Measurements from ENCODE around the gene VN1R5. TPM values are rescaled to one million over a fixed set of nuclear protein-coding genes. Genes with fewer than 3 reads are reported as not detected.

VN1R5 gene
- total RNA-seq, 1 donor from 2014 or later = not detected

DNA sequence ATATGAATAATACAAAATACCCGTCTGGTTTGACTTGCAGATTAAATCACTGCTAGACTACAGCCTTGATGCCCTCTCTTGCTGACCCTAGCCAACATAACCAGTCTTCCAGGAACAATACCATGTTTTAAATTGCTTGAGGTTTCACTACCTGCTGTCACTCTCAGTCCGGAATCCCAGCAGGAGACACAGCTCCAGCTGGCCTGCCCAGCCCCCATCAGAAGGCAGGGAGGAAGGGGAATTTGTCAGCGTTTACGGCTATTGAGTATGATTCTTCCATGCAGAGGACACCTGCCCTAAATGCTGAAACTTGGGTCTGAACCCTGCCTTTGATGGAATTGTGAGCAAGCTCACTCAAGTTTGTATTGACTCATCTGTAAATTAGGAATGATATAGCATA is 42.8 kb downstream of the VN1R5 start:
- H3K36me3 ChIP-seq (ENCODE audit: control insufficient read depth in 3 of 3, insufficient read depth in 3 of 3, low read length in 3 of 3) = peaks cover 35 to 45% (median 37%) of the 10 kb centered on the region in 3 donors
- H3K27me3 ChIP-seq (ENCODE audit: control insufficient read depth in 3 of 3, insufficient read depth in 3 of 3, low read length in 3 of 3) = no peaks in the 10 kb centered on the region
- H3K4me1 ChIP-seq (ENCODE audit: control insufficient read depth in 3 of 3, insufficient read depth in 3 of 3, low read length in 3 of 3) = no peaks in the 10 kb centered on the region
- H3K27ac ChIP-seq (ENCODE audit: low read depth, low read length) = no peak overlapping the region
- no peaks in the 10 kb centered on the region for H3K9me3 ChIP-seq (ENCODE audit: control insufficient read depth in 3 of 3, low read length in 3 of 3)
- H3K9ac ChIP-seq (ENCODE audit: low read depth in 1 of 3, low read length in 3 of 3) = no peak overlapping the region
- H3K4me3 ChIP-seq (ENCODE audit: low read length in 3 of 3) = no peak overlapping the region

DNA sequence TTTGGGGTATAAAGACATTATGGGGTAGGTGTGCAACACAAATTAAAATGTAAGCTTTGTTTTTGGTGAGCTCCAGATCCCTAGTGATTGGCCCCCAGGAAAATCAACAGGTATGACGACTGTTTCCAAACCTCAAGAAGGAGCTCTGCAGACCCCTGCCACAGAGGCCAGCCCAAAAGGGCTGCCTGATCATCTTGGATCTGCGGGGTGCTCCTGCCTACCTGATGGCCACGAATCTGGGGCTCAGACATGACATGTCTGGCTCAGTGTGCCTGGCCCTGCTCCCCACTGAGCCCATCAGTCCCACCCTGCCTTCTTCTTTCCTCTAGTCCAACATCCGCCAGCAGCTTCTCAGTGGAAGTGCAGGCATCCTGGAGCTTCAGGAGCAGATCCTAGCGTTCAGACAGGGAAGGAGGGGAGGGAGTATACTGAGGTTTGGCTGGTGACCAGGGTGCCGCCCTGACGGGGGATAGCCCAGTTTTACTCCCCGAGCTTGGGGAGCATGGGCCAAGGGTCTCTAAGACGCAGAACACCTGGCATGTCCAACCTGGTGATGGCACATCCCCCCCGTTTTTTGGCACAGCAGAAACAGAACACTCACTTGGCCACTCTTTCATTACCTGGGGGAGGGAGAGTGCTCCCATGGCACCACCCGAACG is 44.0 kb downstream of the VN1R5 start:
- H3K9me3 ChIP-seq (ENCODE audit: control insufficient read depth in 3 of 3, low read length in 3 of 3) = no peaks in the 10 kb centered on the region
- no peak overlapping the region for H3K4me3 ChIP-seq (ENCODE audit: low read length in 3 of 3)
- no peaks in the 10 kb centered on the region for H3K27me3 ChIP-seq (ENCODE audit: control insufficient read depth in 3 of 3, insufficient read depth in 3 of 3, low read length in 3 of 3)
- H3K4me1 ChIP-seq (ENCODE audit: control insufficient read depth in 3 of 3, insufficient read depth in 3 of 3, low read length in 3 of 3) = no peaks in the 10 kb centered on the region
- no peak overlapping the region for H3K27ac ChIP-seq (ENCODE audit: low read depth, low read length)
- no peak overlapping the region for H3K9ac ChIP-seq (ENCODE audit: low read depth in 1 of 3, low read length in 3 of 3)
- H3K36me3 ChIP-seq (ENCODE audit: control insufficient read depth in 3 of 3, insufficient read depth in 3 of 3, low read length in 3 of 3) = peaks cover 39 to 52% (median 41%) of the 10 kb centered on the region in 3 donors

DNA sequence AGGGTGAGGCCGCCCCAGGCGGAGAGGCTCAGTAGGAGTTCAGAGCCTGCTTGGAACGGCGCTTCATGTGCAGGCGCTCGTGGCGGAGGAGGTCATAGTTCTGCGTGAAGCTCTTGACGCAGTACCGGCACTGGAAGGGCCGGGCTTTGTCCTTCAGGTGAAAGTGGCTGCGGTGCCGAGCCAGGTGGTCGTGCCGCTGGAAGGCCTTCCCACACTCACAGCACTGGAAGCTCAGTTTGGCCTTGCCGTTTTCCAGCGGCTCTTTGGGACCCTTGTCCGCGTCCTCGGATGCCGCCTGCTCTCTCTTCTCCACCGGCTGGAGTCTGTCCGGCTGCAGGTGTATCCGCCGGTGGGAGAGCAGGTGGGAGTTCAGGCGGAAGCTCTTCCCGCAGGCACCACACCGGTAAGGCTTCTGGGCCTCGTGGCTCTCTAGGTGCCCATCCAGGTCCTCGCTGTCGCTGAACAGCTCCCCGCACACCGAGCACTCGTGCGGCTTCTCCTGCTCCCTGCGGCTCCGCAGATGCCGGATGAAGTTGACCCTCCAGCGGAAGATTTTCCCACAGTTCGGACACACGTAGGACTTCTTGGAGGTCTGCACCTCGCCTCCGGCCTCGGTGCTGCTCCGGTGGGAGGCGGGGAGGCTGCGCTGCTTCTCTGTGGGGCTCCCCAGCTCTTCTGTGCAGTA is 44.8 kb downstream of the VN1R5 start:
- no peak overlapping the region for H3K4me3 ChIP-seq (ENCODE audit: low read length in 3 of 3)
- no peak overlapping the region for H3K27ac ChIP-seq (ENCODE audit: low read depth, low read length)
- no peaks in the 10 kb centered on the region for H3K9me3 ChIP-seq (ENCODE audit: control insufficient read depth in 3 of 3, low read length in 3 of 3)
- no peaks in the 10 kb centered on the region for H3K27me3 ChIP-seq (ENCODE audit: control insufficient read depth in 3 of 3, insufficient read depth in 3 of 3, low read length in 3 of 3)
- H3K4me1 ChIP-seq (ENCODE audit: control insufficient read depth in 3 of 3, insufficient read depth in 3 of 3, low read length in 3 of 3) = no peaks in the 10 kb centered on the region
- peaks cover 45 to 55% (median 48%) of the 10 kb centered on the region in 3 donors for H3K36me3 ChIP-seq (ENCODE audit: control insufficient read depth in 3 of 3, insufficient read depth in 3 of 3, low read length in 3 of 3)
- no peak overlapping the region for H3K9ac ChIP-seq (ENCODE audit: low read depth in 1 of 3, low read length in 3 of 3)

DNA sequence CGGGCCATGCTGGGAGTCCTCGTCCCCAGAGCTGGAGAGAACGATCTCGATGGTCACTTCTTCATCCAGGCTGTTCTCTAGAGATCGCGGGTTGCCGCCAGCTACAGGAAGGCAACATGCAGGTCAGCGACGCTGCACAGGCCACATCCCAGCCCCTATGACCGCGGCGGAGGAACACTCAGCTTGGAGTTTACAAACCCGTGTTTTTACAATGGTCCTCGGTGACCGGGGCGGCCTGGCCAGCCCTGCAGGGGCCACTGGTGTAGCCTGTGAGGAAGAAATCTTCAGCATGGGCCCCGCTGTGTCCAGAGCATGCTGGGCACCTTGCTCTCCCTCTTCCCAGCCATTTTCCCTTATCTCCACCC is 45.3 kb downstream of the VN1R5 start:
- peaks cover 45 to 57% (median 48%) of the 10 kb centered on the region in 3 donors for H3K36me3 ChIP-seq (ENCODE audit: control insufficient read depth in 3 of 3, insufficient read depth in 3 of 3, low read length in 3 of 3)
- no peak overlapping the region for H3K27ac ChIP-seq (ENCODE audit: low read depth, low read length)
- no peak overlapping the region for H3K9ac ChIP-seq (ENCODE audit: low read depth in 1 of 3, low read length in 3 of 3)
- H3K27me3 ChIP-seq (ENCODE audit: control insufficient read depth in 3 of 3, insufficient read depth in 3 of 3, low read length in 3 of 3) = no peaks in the 10 kb centered on the region
- no peak overlapping the region for H3K4me3 ChIP-seq (ENCODE audit: low read length in 3 of 3)
- H3K4me1 ChIP-seq (ENCODE audit: control insufficient read depth in 3 of 3, insufficient read depth in 3 of 3, low read length in 3 of 3) = no peaks in the 10 kb centered on the region
- H3K9me3 ChIP-seq (ENCODE audit: control insufficient read depth in 3 of 3, low read length in 3 of 3) = no peaks in the 10 kb centered on the region

DNA sequence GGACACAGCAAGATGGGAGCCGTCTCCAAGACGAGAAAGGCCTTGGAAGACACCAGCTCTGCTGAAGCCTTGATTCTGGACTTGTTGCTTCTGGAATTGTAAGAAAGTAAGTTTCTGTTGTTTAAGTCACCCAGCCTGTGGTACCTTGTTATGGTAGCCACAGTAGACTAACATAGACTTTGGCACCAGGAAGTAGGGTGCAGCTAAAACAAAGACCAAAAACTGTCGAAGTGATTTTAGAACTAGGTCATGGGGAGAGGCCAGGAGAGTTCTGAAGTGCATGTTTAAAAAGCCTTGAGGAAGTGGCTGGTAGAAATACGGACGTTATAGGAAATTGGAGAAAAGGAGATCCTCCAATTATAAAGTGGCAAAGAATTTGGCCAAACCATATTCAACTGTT is 47.3 kb downstream of the VN1R5 start:
- no peaks in the 10 kb centered on the region for H3K9me3 ChIP-seq (ENCODE audit: control insufficient read depth in 3 of 3, low read length in 3 of 3)
- H3K27me3 ChIP-seq (ENCODE audit: control insufficient read depth in 3 of 3, insufficient read depth in 3 of 3, low read length in 3 of 3) = no peaks in the 10 kb centered on the region
- H3K4me3 ChIP-seq (ENCODE audit: low read length in 3 of 3) = no peak overlapping the region
- no peak overlapping the region for H3K9ac ChIP-seq (ENCODE audit: low read depth in 1 of 3, low read length in 3 of 3)
- peaks cover 59 to 69% (median 64%) of the 10 kb centered on the region in 3 donors for H3K36me3 ChIP-seq (ENCODE audit: control insufficient read depth in 3 of 3, insufficient read depth in 3 of 3, low read length in 3 of 3)
- no peaks in the 10 kb centered on the region for H3K4me1 ChIP-seq (ENCODE audit: control insufficient read depth in 3 of 3, insufficient read depth in 3 of 3, low read length in 3 of 3)
- no peak overlapping the region for H3K27ac ChIP-seq (ENCODE audit: low read depth, low read length)

DNA sequence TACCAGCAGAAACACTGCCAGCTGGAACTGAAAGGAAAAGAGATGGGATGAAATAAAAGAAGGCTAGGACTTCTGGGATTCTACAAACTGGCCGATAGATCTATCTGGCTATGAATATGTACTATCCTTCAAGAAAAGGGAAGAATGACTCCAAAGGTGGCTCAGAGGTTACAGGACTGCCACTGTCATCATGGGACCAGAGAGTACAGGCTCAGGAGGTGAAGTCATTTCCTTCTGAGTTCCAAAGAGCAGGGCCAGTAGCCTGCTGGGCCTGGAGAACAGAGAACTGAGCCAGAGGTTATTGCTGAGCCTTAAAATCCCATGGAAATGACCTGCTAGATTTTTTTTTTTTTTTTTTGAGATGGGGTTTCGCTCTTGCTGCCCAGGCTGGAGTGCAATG is 48.2 kb downstream of the VN1R5 start:
- Histone ChIP-seq H3K9ac (ENCODE audit: low read depth in 1 of 3, low read length in 3 of 3) (no peak overlapping the region), H3K4me3 (ENCODE audit: low read length in 3 of 3) (no peak overlapping the region), H3K4me1 (ENCODE audit: control insufficient read depth in 3 of 3, insufficient read depth in 3 of 3, low read length in 3 of 3) (no peaks in the 10 kb centered on the region), H3K36me3 (ENCODE audit: control insufficient read depth in 3 of 3, insufficient read depth in 3 of 3, low read length in 3 of 3) (peaks cover 67 to 74% (median 67%) of the 10 kb centered on the region in 3 donors), H3K9me3 (ENCODE audit: control insufficient read depth in 3 of 3, low read length in 3 of 3) (no peaks in the 10 kb centered on the region), H3K27ac (ENCODE audit: low read depth, low read length) (no peak overlapping the region), H3K27me3 (ENCODE audit: control insufficient read depth in 3 of 3, insufficient read depth in 3 of 3, low read length in 3 of 3) (no peaks in the 10 kb centered on the region)

Small RNAs within 50 kb of the gene (small RNA-seq; reads per million reads assigned to genes)
- gene RF00019 = not detected

Other genes starting within 250 kb of the VN1R5 start
- gene ZNF695, start 248.0 kb upstream of the VN1R5 start, total RNA-seq = 0.52 TPM
- 3.7 TPM for gene ZNF670, start 177.3 kb upstream of the VN1R5 start, total RNA-seq
- 11.0 TPM for gene ZNF669, start 151.7 kb upstream of the VN1R5 start, total RNA-seq
- 147 TPM for gene ZNF124, start 84.1 kb upstream of the VN1R5 start, total RNA-seq
- 14.6 TPM for gene ZNF496, start 75.8 kb downstream of the VN1R5 start, total RNA-seq
- 5.2 TPM for gene NLRP3, start 160.1 kb downstream of the VN1R5 start, total RNA-seq
- not detected for gene OR2B11, start 202.0 kb downstream of the VN1R5 start, total RNA-seq